IMR-90 (cell line): ENCODE measurements around the gene MRPL21. TPM values are rescaled to one million over a fixed set of nuclear protein-coding genes. Genes with fewer than 3 reads are reported as not detected.
A peak's percentile ranks its signal among the peaks of the same experiment; 100 is the strongest.

ENCODE experiments used
- ATAC-seq: fragments of 200-7000 bp; cut with Tn5 transposase; 2 replicates; pipeline ENCODE4 v1.9.1; 2020; ENCODE audit warnings: low read depth, mild to moderate bottlenecking, moderate library complexity
- BruUV-seq: library from RNA; stranded (reverse); fragments of 400-500 nt; replicated peaks from 2 replicates; lab custom pipeline; 2021; lab: Mats Ljungman, UMichigan
- CTCF ChIA-PET: fragments of 300-600 bp; formaldehyde crosslinking; extraction: SDS; loops from one replicate; lab custom pipeline; 2021; ENCODE audit warnings: antibody characterized with exemption; lab: Yijun Ruan, JAX
- POLR2A ChIA-PET: fragments of 300-600 bp; sonication (Branson Sonifier 250); formaldehyde crosslinking; loops from one replicate; lab custom pipeline; 2022; ENCODE audit warnings: antibody characterized with exemption; ENCODE audit not compliant: unreplicated experiment; lab: Charles Lee
- DNase-seq: peaks from one replicate; pipeline ENCODE4 v3.0.0; 2013
- H2AFZ ChIP-seq: replicated peaks from 2 replicates; pipeline ENCODE3; 2013; ENCODE audit warnings: low read length, mild to moderate bottlenecking; ENCODE audit not compliant: poor library complexity
- H2AK5ac ChIP-seq: 2 replicates; pipeline ENCODE4 v1.6.1; 2013; ENCODE audit warnings: low read depth, low read length, inconsistent platforms
- H2AK9ac ChIP-seq: replicated peaks from 2 replicates; pipeline ENCODE3; 2013; ENCODE audit warnings: mild to moderate bottlenecking, low read depth, low read length, moderate library complexity; ENCODE audit not compliant: poor library complexity
- H2BK120ac ChIP-seq: 2 replicates; pipeline ENCODE4 v1.6.1; 2013; ENCODE audit warnings: low read depth, low read length, inconsistent platforms
- H2BK15ac ChIP-seq: 3 replicates; pipeline ENCODE4 v1.6.1; 2013; ENCODE audit warnings: low read depth, low read length, inconsistent platforms
- H2BK20ac ChIP-seq: 2 replicates; pipeline ENCODE4 v1.6.1; 2013; ENCODE audit warnings: low read depth, mild to moderate bottlenecking, inconsistent platforms, low read length, moderate library complexity
- H2BK5ac ChIP-seq: 2 replicates; pipeline ENCODE4 v1.6.1; 2013; ENCODE audit warnings: mild to moderate bottlenecking, low read depth, low read length, inconsistent platforms; ENCODE audit not compliant: poor library complexity, severe bottlenecking
- H3K14ac ChIP-seq: replicated peaks from 2 replicates; pipeline ENCODE4 v1.6.1; 2013; ENCODE audit warnings: low read depth, low read length, inconsistent platforms
- H3K18ac ChIP-seq: 2 replicates; pipeline ENCODE4 v1.6.1; 2013; ENCODE audit warnings: low read depth, low read length, control low read depth
- H3K23ac ChIP-seq: 2 replicates; pipeline ENCODE4 v1.6.1; 2013; ENCODE audit warnings: low read depth, low read length, inconsistent platforms
- H3K27ac ChIP-seq: 2 replicates; pipeline ENCODE4 v1.5.1; 2013; ENCODE audit warnings: mild to moderate bottlenecking, control low read depth, low read length; ENCODE audit not compliant: insufficient read depth
- H3K27me3 ChIP-seq: 2 replicates; pipeline ENCODE4 v1.6.1; 2013; ENCODE audit warnings: low read length; ENCODE audit not compliant: control insufficient read depth, insufficient read depth
- H3K36me3 ChIP-seq: 2 replicates; pipeline ENCODE4 v1.6.1; 2013; ENCODE audit warnings: low read length, mixed read lengths; ENCODE audit not compliant: control insufficient read depth, insufficient read depth
- H3K4ac ChIP-seq: 2 replicates; pipeline ENCODE4 v1.6.1; 2013; ENCODE audit warnings: low read depth, low read length, inconsistent platforms
- H3K4me1 ChIP-seq: 2 replicates; pipeline ENCODE4 v1.6.1; 2013; ENCODE audit warnings: low read length, mixed read lengths; ENCODE audit not compliant: control insufficient read depth, insufficient read depth
- H3K4me2 ChIP-seq: 2 replicates; pipeline ENCODE4 v1.6.1; 2013; ENCODE audit warnings: low read depth, mild to moderate bottlenecking, control low read depth, low read length, moderate library complexity
- H3K4me3 ChIP-seq: 2 replicates; pipeline ENCODE4 v1.5.1; 2013; ENCODE audit warnings: low read depth, mild to moderate bottlenecking, control low read depth, low read length, moderate library complexity; ENCODE audit not compliant: insufficient read depth
- H3K56ac ChIP-seq: 2 replicates; pipeline ENCODE4 v1.6.1; 2013; ENCODE audit warnings: low read length, inconsistent platforms; ENCODE audit not compliant: insufficient read depth; ENCODE audit errors: extremely low read depth
- H3K79me1 ChIP-seq, 2 experiments: 2 replicates each; pipeline ENCODE4 v1.6.1; 2013; ENCODE audit warnings: low read length in 2 of 2, inconsistent platforms in 1 of 2, low read depth in 1 of 2
- H3K9ac ChIP-seq: 2 replicates; pipeline ENCODE4 v1.6.1; 2013; ENCODE audit warnings: low read depth, low read length, control low read depth
- H3K9me1 ChIP-seq: 2 replicates; pipeline ENCODE4 v1.6.1; 2013; ENCODE audit warnings: low read length, inconsistent platforms; ENCODE audit not compliant: insufficient read depth
- H3K9me3 ChIP-seq: 2 replicates; pipeline ENCODE4 v1.6.1; 2013; ENCODE audit warnings: low read length; ENCODE audit not compliant: control insufficient read depth, insufficient read depth
- H4K20me1 ChIP-seq: 2 replicates; pipeline ENCODE4 v1.6.1; 2013; ENCODE audit warnings: low read length, inconsistent platforms; ENCODE audit not compliant: insufficient read depth
- H4K5ac ChIP-seq: 2 replicates; pipeline ENCODE4 v1.6.1; 2013; ENCODE audit warnings: mild to moderate bottlenecking, low read depth, low read length, control low read depth
- H4K8ac ChIP-seq, 2 experiments: 2 replicates each; pipeline ENCODE4 v1.6.1; 2013; ENCODE audit warnings: low read depth in 2 of 2, low read length in 2 of 2, control low read depth in 1 of 2, inconsistent platforms in 1 of 2
- H4K91ac ChIP-seq: 2 replicates; pipeline ENCODE4 v1.6.1; 2013; ENCODE audit warnings: low read depth, low read length, inconsistent platforms; ENCODE audit not compliant: insufficient read depth
- BHLHE40 ChIP-seq: fragments of 150-350 bp; IDR thresholded peaks from 2 replicates; pipeline ENCODE4 v1.6.1; 2016; ENCODE audit warnings: mild to moderate bottlenecking, low read depth, low read length
- CEBPB ChIP-seq: IDR thresholded peaks from 2 replicates; pipeline ENCODE4 v1.6.1; 2012; ENCODE audit warnings: low read depth, low read length, improper control_type of control experiment
- CTCF ChIP-seq: conservative IDR thresholded peaks from 2 replicates; pipeline ENCODE4 v1.5.1; 2012; ENCODE audit warnings: mild to moderate bottlenecking, low read depth, low read length, improper control_type of control experiment
- ELK1 ChIP-seq: fragments of 150-350 bp; IDR thresholded peaks from 2 replicates; pipeline ENCODE4 v1.6.1; 2016; ENCODE audit warnings: low read depth, mild to moderate bottlenecking, low read length, moderate library complexity, borderline replicate concordance
- MAFK ChIP-seq: IDR thresholded peaks from 2 replicates; pipeline ENCODE4 v1.6.1; 2012; ENCODE audit warnings: low read depth, low read length, improper control_type of control experiment
- MAZ ChIP-seq: IDR thresholded peaks from 2 replicates; pipeline ENCODE4 v1.6.1; 2012; ENCODE audit warnings: low read depth, mild to moderate bottlenecking, low read length, improper control_type of control experiment, moderate library complexity, borderline replicate concordance
- POLR2A ChIP-seq: IDR thresholded peaks from 2 replicates; pipeline ENCODE4 v1.6.1; 2012; ENCODE audit warnings: mild to moderate bottlenecking, low read depth, low read length
- RFX5 ChIP-seq: IDR thresholded peaks from 2 replicates; pipeline ENCODE4 v1.8.0; 2012; ENCODE audit warnings: low read depth, mild to moderate bottlenecking, low read length, moderate library complexity
- SMC3 ChIP-seq: fragments of 150-350 bp; IDR thresholded peaks from 2 replicates; pipeline ENCODE4 v1.6.1; 2016; ENCODE audit warnings: low read depth, mild to moderate bottlenecking, antibody characterized with exemption, low read length, moderate library complexity
- WGBS, 2 experiments: methylation state at CpG; one replicate each; pipeline versions ENCODE4 v1.1.5 to v1.1.7; 2013; ENCODE audit warnings: missing lambda C conversion rate in 2 of 2; ENCODE audit not compliant: insufficient read length in 1 of 2; ENCODE audit errors: extremely low coverage in 2 of 2; 5-methylcytosine and 5-hydroxymethylcytosine counted together
- dilution Hi-C: fragments of 300-500 bp; cut with HindIII; formaldehyde crosslinking; loops from one replicate; pipeline ENCODE4 v1.14.3; 2018; ENCODE audit warnings: low sequenced_read_pairs; ENCODE audit not compliant: unreplicated experiment
- in situ Hi-C: fragments of 300-500 bp; cut with MboI; formaldehyde crosslinking; loops from 3 replicates; pipeline ENCODE4 v1.14.3; 2019; ENCODE audit warnings: low sequenced_read_pairs, inconsistent platforms, mixed read lengths
- intact Hi-C: fragments of 100-400 bp; cut with micrococcal nuclease; formaldehyde crosslinking; loops from 2 replicates; pipeline ENCODE4 v1.10.0; 2022
- polyA plus RNA-seq, 3 experiments: library from polyadenylated mRNA; depleted of rRNA; stranded (reverse); fragments of >200 nt; gene quantifications; 2 replicates each; pipeline ENCODE4 v1.2.3, GENCODE V29; 2012; ENCODE audit warnings: low replicate concordance in 1 of 3
- total RNA-seq: library from RNA; depleted of rRNA; stranded (reverse); fragments of >200 nt; gene quantifications from 2 replicates; pipeline ENCODE4 v1.2.3, GENCODE V29; 2012

Gene MRPL21
- total and polyA plus RNA-seq, 2 of the 4 experiments (the other 2 are of a cell fraction), result 19.2 to 26.3 TPM

- H3K27me3 ChIP-seq, result peaks cover 10% of the 10 kb centered on the region
- in situ Hi-C loops (no loop called here), dilution Hi-C loops (no loop called here), intact Hi-C loops (loop anchor here (5.0 kb wide), 1 partner anchor 170 kb away; the partner anchor contains the start of gene MRGPRF)
- H2AFZ ChIP-seq, result peak overlapping the region; percentile 88
- H3K23ac ChIP-seq, result no peak overlapping the region
- H3K4me2 ChIP-seq, result peak overlapping the region; percentile 82
- H3K4me3 ChIP-seq, result peak overlapping the region; percentile 88
- no TSS peak for BruUV-seq
- TF ChIP-seq CTCF (no peak), POLR2A (no peak), CEBPB (no peak), ELK1 (no peak), BHLHE40 (no peak), MAZ (no peak), MAFK (no peak), RFX5 (no peak), SMC3 (no peak)
- CTCF ChIA-PET, result no interaction called here
- no peak overlapping the region; the same call in 1 of the 2 replicates for H4K91ac ChIP-seq
- DNase-seq (no peak), ATAC-seq (no peak)
- H3K36me3 ChIP-seq, result no peaks in the 10 kb centered on the region
- H3K18ac ChIP-seq, result no peak overlapping the region
- H4K8ac ChIP-seq, result peak overlapping the region in 1 of 2 experiments; percentile 57; a peak in 3 of 4 replicates
- no peak overlapping the region for H3K9ac ChIP-seq
- no peak overlapping the region for H2BK15ac ChIP-seq
- H4K5ac ChIP-seq, result no peak overlapping the region
- no peak overlapping the region for H2BK120ac ChIP-seq
- WGBS, 2 experiments, result 42% methylated on average over 7 of the region's 25 CpGs; no CpG with 5 or more reads in 1 of the 2 experiments
- no peaks in the 10 kb centered on the region for H3K9me3 ChIP-seq
- POLR2A ChIA-PET, result no interaction called here
- no peak overlapping the region for H2BK20ac ChIP-seq
- peaks cover 18 to 38% of the 10 kb centered on the region in 2 experiments for H3K79me1 ChIP-seq
- H3K4ac ChIP-seq, result no peak overlapping the region
- H2AK9ac ChIP-seq, result no peak overlapping the region
- H3K56ac ChIP-seq, result no peak overlapping the region
- H4K20me1 ChIP-seq, result peaks cover 8% of the 10 kb centered on the region
- peaks cover 20% of the 10 kb centered on the region for H3K4me1 ChIP-seq
- no peak overlapping the region for H3K27ac ChIP-seq
- H2BK5ac ChIP-seq, result no peak overlapping the region
- H3K9me1 ChIP-seq, result peaks cover 1% of the 10 kb centered on the region; the same call in 1 of the 2 replicates
- no peak overlapping the region for H2AK5ac ChIP-seq
- no peak overlapping the region for H3K14ac ChIP-seq
Observed at GRCh38 chr11:68842427-68843051, 61.1 kb downstream of the MRPL21 start.
